GM21526 (cell line): ENCODE measurements around the gene GIMAP2.
A peak's percentile ranks its signal among the peaks of the same experiment; 100 is the strongest.

ENCODE experiments used
- ATAC-seq: cut with Tn5 transposase; IDR thresholded peaks from one replicate; pipeline ENCODE4 v1.9.1; 2021; ENCODE audit warnings: moderate library complexity; ENCODE audit not compliant: unreplicated experiment, low FRiP score

Gene GIMAP2

GRCh38 chr7:150731916-150732315, 46.4 kb downstream of the GIMAP2 start:
- ATAC-seq = no peak

- ATAC-seq = no peak
Observed at GRCh38 chr7:150732786-150733481, 47.4 kb downstream of the GIMAP2 start.

GRCh38 chr7:150733482-150734095, 48.1 kb downstream of the GIMAP2 start:
- ATAC-seq = no peak

- no peak for ATAC-seq
Observed at GRCh38 chr7:150734254-150734653, 48.7 kb downstream of the GIMAP2 start.

GRCh38 chr7:150735596-150736358, 50.3 kb downstream of the GIMAP2 start:
- ATAC-seq = no peak

- ATAC-seq = no peak
Observed at GRCh38 chr7:150736864-150737263, 51.4 kb downstream of the GIMAP2 start.

- ATAC-seq = peak; percentile 68
Observed at GRCh38 chr7:150737265-150738055, 52.0 kb downstream of the GIMAP2 start, which contains the start of gene GIMAP5. Gene GIMAP5 (plus strand): TSS chr7:150737418. CDS start chr7:150740885, 3,467 bp downstream.

- ATAC-seq = no peak
Observed at GRCh38 chr7:150738092-150738491, 52.6 kb downstream of the GIMAP2 start.

GRCh38 chr7:150738591-150739001, 53.1 kb downstream of the GIMAP2 start:
- no peak for ATAC-seq

- ATAC-seq = no peak
Observed at GRCh38 chr7:150739033-150739432, 53.5 kb downstream of the GIMAP2 start.

- ATAC-seq = no peak
Observed at GRCh38 chr7:150740053-150740452, 54.5 kb downstream of the GIMAP2 start.

- ATAC-seq = no peak
Observed at GRCh38 chr7:150742286-150742968, 56.9 kb downstream of the GIMAP2 start.
